OCI-LY1 (cell line): ENCODE data around the gene ADD1.

ENCODE experiments used
- H2AFZ ChIP-seq: fragments of 200-600 bp; sonication (generic), shearing (Covaris generic); 2 replicates; pipeline ENCODE4 v1.6.0; 2014; ENCODE audit warnings: antibody characterized with exemption, mild to moderate bottlenecking, low read length
- H3F3A ChIP-seq: fragments of 200-600 bp; sonication (generic), shearing (Covaris generic); 2 replicates; pipeline ENCODE4 v1.6.0; 2014; ENCODE audit warnings: mild to moderate bottlenecking, antibody characterized with exemption, low read length, moderate library complexity; ENCODE audit not compliant: insufficient read depth
- H3K27ac ChIP-seq: fragments of 200-600 bp; sonication (generic); 2 replicates; pipeline ENCODE4 v1.5.1; 2014; ENCODE audit warnings: low read length, mixed run types, mild to moderate bottlenecking, low read depth; ENCODE audit not compliant: poor library complexity, severe bottlenecking
- H3K27me3 ChIP-seq: fragments of 200-600 bp; sonication (generic); 2 replicates; pipeline ENCODE4 v1.6.0; 2014; ENCODE audit warnings: antibody characterized with exemption, mild to moderate bottlenecking, low read length, moderate library complexity; ENCODE audit not compliant: insufficient read depth
- H3K36me3 ChIP-seq: fragments of 200-600 bp; sonication (generic); 2 replicates; pipeline ENCODE4 v1.6.1; 2014; ENCODE audit warnings: mild to moderate bottlenecking, antibody characterized with exemption, low read length, moderate library complexity, mixed read lengths; ENCODE audit not compliant: insufficient read depth
- H3K4me1 ChIP-seq: fragments of 200-600 bp; sonication (generic); 2 replicates; pipeline ENCODE4 v1.5.1; 2014; ENCODE audit warnings: mild to moderate bottlenecking, low read length, moderate library complexity; ENCODE audit not compliant: insufficient read depth, severe bottlenecking
- H3K4me2 ChIP-seq: fragments of 200-600 bp; sonication (generic), shearing (Covaris generic); 2 replicates; pipeline ENCODE4 v1.6.1; 2014; ENCODE audit warnings: low read length
- H3K4me3 ChIP-seq: fragments of 200-600 bp; sonication (generic); 2 replicates; pipeline ENCODE4 v1.5.1; 2014; ENCODE audit warnings: low read length, low read depth, mild to moderate bottlenecking, mixed read lengths; ENCODE audit not compliant: poor library complexity, severe bottlenecking
- H3K79me2 ChIP-seq: fragments of 200-600 bp; shearing (Covaris generic); 2 replicates; pipeline ENCODE4 v1.6.1; 2016; ENCODE audit warnings: mixed run types, low read length, mixed read lengths; ENCODE audit not compliant: insufficient read depth
- H3K9ac ChIP-seq: fragments of 200-600 bp; sonication (generic), shearing (Covaris generic); 2 replicates; pipeline ENCODE4 v1.6.1; 2014; ENCODE audit warnings: mild to moderate bottlenecking, low read length, mixed read lengths
- H3K9me2 ChIP-seq: fragments of 200-600 bp; sonication (generic), shearing (Covaris generic); 2 replicates; pipeline ENCODE4 v1.6.1; 2014; ENCODE audit warnings: low read depth, mild to moderate bottlenecking, low read length, mixed read lengths
- H3K9me3 ChIP-seq: fragments of 200-600 bp; shearing (Covaris generic); 2 replicates; pipeline ENCODE4 v1.6.1; 2014; ENCODE audit warnings: low read length, mixed read lengths
- H4K20me1 ChIP-seq: fragments of 200-600 bp; sonication (generic), shearing (Covaris generic); 2 replicates; pipeline ENCODE4 v1.6.0; 2016; ENCODE audit warnings: mild to moderate bottlenecking, low read length; ENCODE audit not compliant: insufficient read depth
- EZH2 ChIP-seq: fragments of 200-600 bp; sonication (generic), shearing (Covaris generic); IDR thresholded peaks from 2 replicates; pipeline ENCODE4 v1.8.0; 2017; ENCODE audit warnings: borderline replicate concordance, mixed run types, mild to moderate bottlenecking, antibody characterized with exemption, low read length, moderate library complexity, mixed read lengths
- TF ChIP-seq, protein P1 (sequence below): fragments of 200-600 bp; sonication (generic), shearing (Covaris generic); IDR thresholded peaks from 2 replicates; pipeline ENCODE4 v1.5.1; 2017; ENCODE audit warnings: mild to moderate bottlenecking, antibody characterized with exemption, low read length, moderate library complexity, mixed read lengths

ADD1 gene

GRCh38 chr4:2923141-2923551 lies 79.5 kb downstream of the ADD1 start:
- no peaks in the 10 kb centered on the region for H3K79me2 ChIP-seq
- no peaks in the 10 kb centered on the region for H3F3A ChIP-seq
- no peaks in the 10 kb centered on the region for H4K20me1 ChIP-seq
- no peak overlapping the region for H3K4me3 ChIP-seq
- H3K9me3 ChIP-seq = no peaks in the 10 kb centered on the region
- H3K27ac ChIP-seq = no peak overlapping the region
- no peak overlapping the region for H3K4me2 ChIP-seq
- no peaks in the 10 kb centered on the region for H3K36me3 ChIP-seq
- peaks cover 12% of the 10 kb centered on the region for H3K4me1 ChIP-seq
- no peak for TF ChIP-seq EZH2
- TF ChIP-seq, protein P1, sequence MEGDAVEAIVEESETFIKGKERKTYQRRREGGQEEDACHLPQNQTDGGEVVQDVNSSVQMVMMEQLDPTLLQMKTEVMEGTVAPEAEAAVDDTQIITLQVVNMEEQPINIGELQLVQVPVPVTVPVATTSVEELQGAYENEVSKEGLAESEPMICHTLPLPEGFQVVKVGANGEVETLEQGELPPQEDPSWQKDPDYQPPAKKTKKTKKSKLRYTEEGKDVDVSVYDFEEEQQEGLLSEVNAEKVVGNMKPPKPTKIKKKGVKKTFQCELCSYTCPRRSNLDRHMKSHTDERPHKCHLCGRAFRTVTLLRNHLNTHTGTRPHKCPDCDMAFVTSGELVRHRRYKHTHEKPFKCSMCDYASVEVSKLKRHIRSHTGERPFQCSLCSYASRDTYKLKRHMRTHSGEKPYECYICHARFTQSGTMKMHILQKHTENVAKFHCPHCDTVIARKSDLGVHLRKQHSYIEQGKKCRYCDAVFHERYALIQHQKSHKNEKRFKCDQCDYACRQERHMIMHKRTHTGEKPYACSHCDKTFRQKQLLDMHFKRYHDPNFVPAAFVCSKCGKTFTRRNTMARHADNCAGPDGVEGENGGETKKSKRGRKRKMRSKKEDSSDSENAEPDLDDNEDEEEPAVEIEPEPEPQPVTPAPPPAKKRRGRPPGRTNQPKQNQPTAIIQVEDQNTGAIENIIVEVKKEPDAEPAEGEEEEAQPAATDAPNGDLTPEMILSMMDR = no peak
- no peaks in the 10 kb centered on the region for H3K9me2 ChIP-seq
- no peak overlapping the region for H3K9ac ChIP-seq
- no peak overlapping the region for H2AFZ ChIP-seq
- no peaks in the 10 kb centered on the region for H3K27me3 ChIP-seq

- Histone ChIP-seq H3K79me2 (no peaks in the 10 kb centered on the region), H3K9ac (no peak overlapping the region), H3K27me3 (no peaks in the 10 kb centered on the region), H3K4me1 (peaks cover 12% of the 10 kb centered on the region), H4K20me1 (no peaks in the 10 kb centered on the region), H3K9me2 (no peaks in the 10 kb centered on the region), H3K4me2 (no peak overlapping the region), H3F3A (no peaks in the 10 kb centered on the region), H3K27ac (no peak overlapping the region), H3K4me3 (no peak overlapping the region), H2AFZ (no peak overlapping the region), H3K9me3 (no peaks in the 10 kb centered on the region), H3K36me3 (no peaks in the 10 kb centered on the region)
- TF ChIP-seq, protein P1 = no peak
- TF ChIP-seq EZH2 = no peak
Measured at GRCh38 chr4:2923668-2924173, 80.1 kb downstream of the ADD1 start.

DNA sequence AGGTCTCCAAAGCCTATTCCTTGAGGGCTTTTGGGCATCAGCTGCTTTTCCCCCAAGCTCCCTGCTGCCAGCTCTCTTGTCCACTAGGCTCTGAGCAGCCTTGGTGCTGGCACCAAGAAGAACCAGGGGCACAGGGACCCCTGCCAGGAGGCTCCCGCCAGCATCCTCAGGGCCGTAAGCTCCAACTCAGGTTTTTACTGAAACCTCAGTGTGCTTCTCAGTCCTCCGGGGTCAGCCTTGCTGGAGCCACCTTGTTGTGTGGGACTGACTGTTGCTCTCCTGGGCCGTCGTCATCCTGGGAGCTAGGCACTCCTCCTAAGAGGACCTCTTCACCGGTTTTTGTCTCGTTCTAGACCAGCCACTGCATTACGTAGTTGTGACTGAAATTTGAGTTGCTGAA lies 80.6 kb downstream of the ADD1 start:
- Histone ChIP-seq H3K4me3 (no peak overlapping the region), H3K27ac (no peak overlapping the region), H3K9ac (no peak overlapping the region), H4K20me1 (no peaks in the 10 kb centered on the region), H3K9me2 (no peaks in the 10 kb centered on the region), H3K4me2 (no peak overlapping the region), H3K9me3 (no peaks in the 10 kb centered on the region), H3K36me3 (no peaks in the 10 kb centered on the region; the same call in 1 of the 2 replicates), H3K27me3 (no peaks in the 10 kb centered on the region), H2AFZ (no peak overlapping the region), H3F3A (no peaks in the 10 kb centered on the region), H3K79me2 (no peaks in the 10 kb centered on the region), H3K4me1 (peaks cover 12% of the 10 kb centered on the region)
- TF ChIP-seq, protein P1 = no peak
- no peak for TF ChIP-seq EZH2
